HG03521 (cell line): ENCODE measurements around the gene GPATCH8.
"Not testable (repeated sequence)": the region's sequence is repeated elsewhere in the genome, so short reads cannot be mapped to it uniquely, and the experiment has no call there.

Experiments used
- ATAC-seq: cut with Tn5 transposase; IDR thresholded peaks from one replicate; pipeline ENCODE4 v1.9.1; 2021; ENCODE audit warnings: mild to moderate bottlenecking, moderate library complexity; ENCODE audit not compliant: unreplicated experiment

GPATCH8 gene

GRCh38 chr17:44378171-44378705, 125.0 kb downstream of the GPATCH8 start:
- no peak for ATAC-seq

- no peak for ATAC-seq
Measured at GRCh38 chr17:44376779-44377178, 126.4 kb downstream of the GPATCH8 start.

GRCh38 chr17:44376124-44376523, 127.1 kb downstream of the GPATCH8 start:
- ATAC-seq, result no peak

- ATAC-seq, result no peak
Measured at GRCh38 chr17:44375196-44376017, 127.8 kb downstream of the GPATCH8 start.

GRCh38 chr17:44374306-44375195, 128.7 kb downstream of the GPATCH8 start:
- no peak for ATAC-seq

- no peak for ATAC-seq
Measured at GRCh38 chr17:44372036-44372435, 131.2 kb downstream of the GPATCH8 start.

- ATAC-seq, result not testable (repeated sequence)
Measured at GRCh38 chr17:44369414-44370023, 133.7 kb downstream of the GPATCH8 start.

GRCh38 chr17:44368391-44369243, 134.6 kb downstream of the GPATCH8 start:
- ATAC-seq, result not testable (repeated sequence)

GRCh38 chr17:44367231-44367979, 135.8 kb downstream of the GPATCH8 start:
- no peak for ATAC-seq

- not testable (repeated sequence) for ATAC-seq
Measured at GRCh38 chr17:44365051-44365450, 138.2 kb downstream of the GPATCH8 start.

- ATAC-seq, result no peak
Measured at GRCh38 chr17:44363613-44364159, 139.5 kb downstream of the GPATCH8 start, which contains the start of gene FAM171A2. Gene FAM171A2, minus strand, starts transcription at chr17:44363853. Its CDS starts 139 bp downstream, at chr17:44363714.

- ATAC-seq, result no peak
Measured at GRCh38 chr17:44362949-44363612, 140.1 kb downstream of the GPATCH8 start.

GRCh38 chr17:44362459-44362948, 140.7 kb downstream of the GPATCH8 start:
- no peak for ATAC-seq

- ATAC-seq, result no peak
Measured at GRCh38 chr17:44361292-44362260, 141.6 kb downstream of the GPATCH8 start.

- ATAC-seq, result no peak
Measured at GRCh38 chr17:44360826-44361225, 142.4 kb downstream of the GPATCH8 start.

- ATAC-seq, result no peak
Measured at GRCh38 chr17:44360144-44360533, 143.1 kb downstream of the GPATCH8 start.

GRCh38 chr17:44359458-44360143, 143.6 kb downstream of the GPATCH8 start:
- no peak for ATAC-seq
